ENCODE results near the gene ECE1.
"Not testable (repeated sequence)": the region's sequence is repeated elsewhere in the genome, so short reads cannot be mapped to it uniquely, and the experiment has no call there.

ECE1 gene

GRCh38 chr1:21249940-21250493, 40.2 kb downstream of the ECE1 start:
- no peak for DNase-seq (ENCODE audit: low read depth)

DNA sequence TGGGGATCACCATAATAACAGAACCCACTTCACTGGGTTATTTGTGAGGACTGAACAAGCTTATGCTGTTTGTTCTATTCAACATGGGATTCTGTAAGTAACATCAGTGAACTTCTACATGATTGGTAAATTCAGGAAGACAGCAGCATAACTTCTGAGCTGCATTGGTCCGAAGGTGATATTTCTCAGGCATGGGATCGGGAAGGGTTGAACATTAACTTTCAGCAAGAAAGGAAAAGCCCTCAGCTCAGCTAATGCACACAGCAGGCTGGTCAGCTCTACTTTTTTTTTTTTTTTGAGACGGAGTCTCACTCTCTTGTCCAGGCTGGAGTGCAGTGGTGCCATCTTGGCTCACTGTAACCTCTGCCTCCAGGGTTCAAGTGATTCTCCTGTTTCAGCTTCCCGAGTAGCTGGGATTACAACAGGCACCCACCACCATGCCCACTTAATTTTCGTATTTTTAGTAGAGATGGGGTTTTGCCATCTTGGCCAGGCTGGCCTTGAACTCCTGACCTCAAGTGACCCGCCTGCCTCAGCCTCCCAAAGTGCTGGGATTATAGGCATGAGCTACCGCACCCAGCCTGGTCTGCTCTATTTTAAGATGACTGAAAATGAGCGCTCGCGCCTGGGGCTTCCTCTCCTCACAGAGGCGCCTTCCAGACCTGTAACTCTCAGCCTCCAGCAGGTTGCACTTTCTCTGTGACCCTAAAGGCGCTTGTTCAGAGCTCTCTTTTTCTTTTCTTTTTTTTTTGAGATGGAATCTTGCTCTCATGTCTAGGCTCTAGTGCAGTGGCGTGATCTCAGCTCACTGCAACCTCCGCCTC, 42.2 kb downstream of the ECE1 start:
- DNase-seq (ENCODE audit: low read depth), result no peak

- DNase-seq (ENCODE audit: low read depth), result no peak
These were observed 43.2 kb downstream of the ECE1 start for GRCh38 chr1:21246905-21247642.

- no peak for DNase-seq (ENCODE audit: low read depth)
These were observed 44.5 kb downstream of the ECE1 start for GRCh38 chr1:21245688-21246229.

GRCh38 chr1:21244986-21245687, 45.1 kb downstream of the ECE1 start:
- no peak for DNase-seq (ENCODE audit: low read depth)

GRCh38 chr1:21244154-21244553, 46.1 kb downstream of the ECE1 start:
- no peak for DNase-seq (ENCODE audit: low read depth)

DNA sequence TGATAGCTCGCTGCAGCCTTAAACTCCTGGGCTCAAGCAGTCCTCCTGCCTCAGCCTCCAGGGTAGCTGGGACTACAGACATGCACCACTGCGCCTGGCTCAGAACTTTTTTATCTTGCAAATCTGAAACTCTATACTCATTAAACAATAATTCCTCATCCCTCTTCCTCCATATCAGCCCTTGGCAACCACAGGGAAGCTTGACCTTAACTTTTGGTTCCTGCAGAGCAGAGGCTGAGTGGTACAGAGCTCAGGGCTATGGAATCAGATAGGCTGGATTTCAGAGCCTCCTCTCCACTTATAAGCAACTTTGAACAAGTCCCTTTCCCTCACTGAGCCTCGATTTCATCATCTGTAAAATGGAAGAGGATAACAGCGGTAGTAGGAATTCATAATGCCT, 47.4 kb downstream of the ECE1 start:
- DNase-seq (ENCODE audit: low read depth), result no peak

DNA sequence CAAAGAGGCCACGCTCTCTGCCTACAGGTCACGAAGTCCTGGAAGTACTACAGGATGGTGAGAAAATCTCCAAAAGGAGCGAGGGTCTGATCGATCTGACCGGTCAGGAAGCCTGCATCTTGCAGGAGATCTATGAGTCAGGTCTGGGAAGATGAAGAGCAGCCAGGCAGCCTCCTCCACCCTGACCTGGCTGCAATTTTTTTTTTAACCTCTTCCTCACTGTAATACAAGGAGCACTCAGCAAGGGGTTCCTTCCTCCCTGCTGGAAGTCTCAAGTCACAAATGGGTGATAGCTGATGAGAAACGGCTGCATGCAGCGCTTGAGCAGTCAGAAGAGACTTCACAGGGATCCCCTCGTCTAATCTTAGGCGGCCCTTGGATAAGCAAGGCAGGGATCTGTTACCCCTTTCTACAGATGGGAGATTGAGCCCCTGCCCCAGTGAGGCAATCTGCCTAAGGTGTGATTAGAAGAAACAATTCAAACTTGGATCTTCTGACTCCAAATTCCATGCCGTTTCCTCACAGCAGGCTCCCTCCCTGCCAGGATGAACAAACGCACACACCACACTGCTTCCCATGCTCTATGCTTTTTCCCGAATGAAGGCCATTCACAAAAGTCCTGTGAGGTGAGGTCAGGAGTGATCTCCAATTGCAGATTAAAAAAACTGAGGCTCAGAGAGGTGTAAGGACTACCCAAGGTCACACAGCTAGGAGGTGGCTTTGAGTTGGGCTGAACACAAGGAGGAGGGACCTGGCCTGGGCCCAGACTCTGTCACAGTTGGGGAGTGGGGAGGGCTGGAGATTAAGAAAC, 48.3 kb downstream of the ECE1 start:
- DNase-seq (ENCODE audit: low read depth), result no peak

DNA sequence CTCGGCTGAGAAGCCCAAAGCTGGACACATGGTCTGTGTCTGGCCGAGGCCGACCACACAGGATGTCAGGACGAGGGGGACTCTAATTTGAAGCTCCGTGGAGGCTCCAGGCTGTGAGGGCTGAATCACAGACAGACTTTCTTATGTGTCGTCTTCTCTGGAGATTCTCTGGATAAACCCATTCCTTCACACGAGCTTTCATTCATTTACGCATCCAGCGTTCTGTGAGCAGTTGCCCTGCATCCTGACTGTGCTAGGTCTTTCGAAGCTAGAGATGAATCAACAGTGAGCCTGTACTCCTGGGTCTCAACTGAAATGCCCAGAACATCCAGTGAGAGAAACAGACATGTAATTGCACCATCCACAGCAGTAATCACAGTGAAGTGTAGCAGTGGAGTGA, 49.6 kb downstream of the ECE1 start:
- no peak for DNase-seq (ENCODE audit: low read depth)

DNA sequence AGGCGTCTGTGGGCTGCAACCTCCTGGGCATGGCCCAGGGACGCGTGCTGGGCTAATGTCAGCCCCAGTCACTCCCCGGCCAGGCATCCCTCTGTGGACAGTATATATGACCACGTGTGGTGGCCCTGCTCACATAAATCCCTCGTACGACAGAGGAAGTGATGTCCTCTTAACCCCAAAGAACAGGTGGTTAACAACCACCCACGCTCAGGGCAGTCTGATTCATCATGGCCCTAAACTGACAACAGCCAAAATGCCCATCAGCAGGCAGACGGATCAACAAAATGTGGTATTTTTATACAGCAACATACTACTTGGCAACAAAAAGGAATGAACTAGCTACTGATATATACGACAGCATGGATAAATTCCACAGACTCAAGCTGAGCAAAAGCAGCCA, 51.0 kb downstream of the ECE1 start:
- DNase-seq (ENCODE audit: low read depth), result no peak

DNA sequence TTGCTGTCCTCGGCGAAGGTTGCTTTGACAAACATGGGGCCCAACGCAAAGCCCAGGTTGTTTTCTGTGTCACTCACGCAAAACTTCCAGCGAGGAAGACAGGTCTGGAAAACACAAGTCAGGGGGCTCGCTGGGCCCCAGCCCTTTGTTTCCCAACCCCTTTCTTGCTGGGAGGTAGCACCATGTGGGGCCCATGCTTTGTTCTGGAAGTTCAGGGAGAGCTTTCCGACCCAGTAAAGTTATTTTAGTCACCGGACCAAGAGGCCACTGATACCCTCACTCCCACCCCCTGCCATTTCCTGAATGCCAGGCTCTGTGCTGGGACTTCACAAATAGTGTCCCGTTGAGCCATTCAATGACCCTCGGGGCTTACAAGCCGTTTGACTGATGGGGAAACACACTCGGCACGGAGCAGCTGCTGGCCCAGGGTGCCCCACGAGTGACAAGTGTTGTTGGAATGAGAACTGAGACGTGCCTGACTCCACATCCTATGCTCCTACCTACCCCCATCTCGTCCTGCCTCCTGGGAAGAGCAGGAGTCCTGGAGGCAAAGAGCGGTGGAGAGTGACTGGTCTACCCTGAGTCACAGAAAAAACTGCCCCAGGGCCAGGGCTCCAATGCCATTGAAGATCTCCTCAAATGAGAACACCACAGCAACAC, 52.0 kb downstream of the ECE1 start:
- DNase-seq (ENCODE audit: low read depth), result no peak

- no peak for DNase-seq (ENCODE audit: low read depth)
These were observed 52.7 kb downstream of the ECE1 start for GRCh38 chr1:21237446-21238088.

DNA sequence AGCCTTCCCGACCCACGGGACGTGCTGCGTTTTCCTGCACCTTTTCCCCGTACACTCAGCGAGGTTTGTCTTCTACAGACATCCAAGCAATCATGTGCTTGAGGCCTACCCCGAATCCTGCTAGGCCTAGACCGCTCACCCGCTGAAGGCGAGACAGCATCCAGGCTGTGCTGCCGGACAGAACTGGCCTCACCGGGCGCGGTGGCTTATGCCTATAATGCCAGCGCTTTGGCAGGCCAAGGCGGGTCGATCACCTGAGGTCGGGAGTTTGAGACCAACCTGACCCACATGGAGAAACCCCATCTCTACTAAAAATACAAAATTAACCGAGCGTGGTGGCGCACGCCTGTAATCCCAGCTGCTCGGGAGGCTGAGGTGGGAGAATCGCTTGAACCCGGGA, 54.1 kb downstream of the ECE1 start:
- DNase-seq (ENCODE audit: low read depth), result no peak

DNA sequence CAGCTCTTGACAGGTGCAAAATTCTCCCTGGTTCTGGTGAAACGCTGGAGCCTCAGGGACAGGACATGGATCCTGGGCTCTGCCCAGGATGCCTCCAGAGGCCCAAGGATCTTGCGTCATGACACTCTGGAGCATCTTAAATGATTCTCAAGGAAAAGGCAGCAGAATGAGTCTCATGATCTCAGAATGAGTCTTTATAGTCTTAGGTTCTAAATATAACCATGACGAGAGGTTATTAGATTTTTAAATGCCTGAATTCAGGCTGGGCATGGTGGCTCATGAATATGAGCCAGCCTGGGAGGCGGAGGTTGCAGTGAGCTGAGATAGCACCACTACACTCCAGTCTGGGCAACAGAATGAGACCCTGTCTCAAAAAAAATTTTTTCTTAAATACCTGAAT, 55.5 kb downstream of the ECE1 start:
- DNase-seq (ENCODE audit: low read depth), result no peak

DNA sequence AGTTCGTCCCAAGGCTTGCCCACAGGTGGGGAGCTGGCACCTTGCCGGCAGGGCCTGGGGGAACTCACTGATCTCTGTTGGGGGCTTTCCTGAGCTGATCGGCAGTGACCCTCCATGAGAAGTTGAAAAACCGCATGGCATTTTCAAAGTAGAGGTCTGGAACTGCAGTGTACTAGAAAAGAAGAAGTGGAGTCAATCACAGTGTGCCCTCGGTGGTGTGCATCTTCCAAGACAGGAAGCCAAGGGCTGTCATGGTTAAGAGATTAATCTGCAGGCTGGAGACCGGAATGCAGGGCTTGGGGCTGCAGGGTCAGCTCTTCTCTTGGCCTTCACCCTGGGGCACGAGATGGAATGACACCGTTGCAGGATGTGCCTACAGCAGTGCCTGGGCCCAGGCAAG, 56.8 kb downstream of the ECE1 start:
- no peak for DNase-seq (ENCODE audit: low read depth)

GRCh38 chr1:21232044-21232443, 58.2 kb downstream of the ECE1 start:
- DNase-seq (ENCODE audit: low read depth), result peak; percentile 37

DNA sequence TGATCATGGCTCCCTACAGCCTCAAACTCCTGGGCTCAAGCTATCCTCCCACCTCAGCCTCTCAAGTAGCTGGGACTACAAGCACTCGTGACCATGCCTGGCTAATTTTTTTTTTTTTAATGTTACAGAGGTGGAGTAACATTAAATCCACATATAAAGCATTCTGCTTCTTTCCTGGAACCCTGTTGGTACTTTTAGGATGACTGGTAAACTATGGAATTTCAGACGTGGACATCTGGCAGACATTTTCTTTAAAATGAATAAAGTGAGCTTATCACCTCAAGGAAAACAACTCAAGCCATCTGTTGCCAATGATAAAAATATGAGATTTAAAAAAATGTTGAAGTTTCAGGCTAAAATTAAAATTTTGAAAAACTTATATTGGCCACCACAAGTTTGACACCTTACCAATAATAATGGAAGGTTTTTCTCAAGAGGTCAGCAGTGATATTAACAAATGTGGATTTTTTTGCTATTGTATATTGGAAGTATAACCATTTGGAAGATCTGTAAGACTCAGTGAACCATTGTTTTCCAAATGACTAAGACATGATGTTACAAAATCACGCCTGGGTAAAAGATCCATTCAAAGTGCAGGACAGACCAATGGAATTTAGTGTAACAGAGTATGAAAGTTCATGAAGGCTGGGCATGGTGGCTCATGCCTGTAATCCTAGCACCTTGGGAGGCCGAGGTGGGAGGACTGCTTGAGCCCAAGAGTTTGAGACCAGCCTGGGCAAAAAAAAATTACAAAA, 60.8 kb downstream of the ECE1 start:
- DNase-seq (ENCODE audit: low read depth), result peak; percentile 77

GRCh38 chr1:21228224-21228623, 62.0 kb downstream of the ECE1 start:
- not testable (repeated sequence) for DNase-seq (ENCODE audit: low read depth)

GRCh38 chr1:21225065-21225464, 65.2 kb downstream of the ECE1 start:
- DNase-seq (ENCODE audit: low read depth), result no peak

- DNase-seq (ENCODE audit: low read depth), result no peak
These were observed 69.4 kb downstream of the ECE1 start for GRCh38 chr1:21220815-21221214.

All from iris pigment epithelial cell (primary cell).